ENCODE data around the gene NSDHL. TPM values are rescaled to one million over a fixed set of nuclear protein-coding genes. Genes with fewer than 3 reads are reported as not detected.
"Not testable (repeated sequence)": the region's sequence is repeated elsewhere in the genome, so short reads cannot be mapped to it uniquely, and the experiment has no call there.

Gene NSDHL
- 10 to 100 TPM; 12.4 to 32.2 (median 16.1) TPM for total RNA-seq
- 10 to 100 TPM in 1 of 2 donors, 1 to 10 TPM in 1; 8.6 to 41.4 TPM for polyA plus RNA-seq
- long read RNA-seq, donor 1, transcript NSDHL-201 (8 exons, 1,929 nt) = major isoform, 35 of 37 reads
- long read RNA-seq, donor 1, partial matches to known transcripts = 0 of 37 reads
- long read RNA-seq, donor 1, other reads (novel, unspliced or antisense) = 2 of 37 reads
- long read RNA-seq, donor 2, transcript NSDHL-201 (8 exons, 1,929 nt) = major isoform, 21 of 24 reads
- long read RNA-seq, donor 2, partial matches to known transcripts = 0 of 24 reads
- long read RNA-seq, donor 2, other reads (novel, unspliced or antisense) = 1 of 24 reads
- long read RNA-seq, donor 3, transcript NSDHL-201 (8 exons, 1,929 nt) = major isoform, 66 of 82 reads
- long read RNA-seq, donor 3, partial matches to known transcripts = 7 of 82 reads
- long read RNA-seq, donor 3, other reads (novel, unspliced or antisense) = 6 of 82 reads

DNA sequence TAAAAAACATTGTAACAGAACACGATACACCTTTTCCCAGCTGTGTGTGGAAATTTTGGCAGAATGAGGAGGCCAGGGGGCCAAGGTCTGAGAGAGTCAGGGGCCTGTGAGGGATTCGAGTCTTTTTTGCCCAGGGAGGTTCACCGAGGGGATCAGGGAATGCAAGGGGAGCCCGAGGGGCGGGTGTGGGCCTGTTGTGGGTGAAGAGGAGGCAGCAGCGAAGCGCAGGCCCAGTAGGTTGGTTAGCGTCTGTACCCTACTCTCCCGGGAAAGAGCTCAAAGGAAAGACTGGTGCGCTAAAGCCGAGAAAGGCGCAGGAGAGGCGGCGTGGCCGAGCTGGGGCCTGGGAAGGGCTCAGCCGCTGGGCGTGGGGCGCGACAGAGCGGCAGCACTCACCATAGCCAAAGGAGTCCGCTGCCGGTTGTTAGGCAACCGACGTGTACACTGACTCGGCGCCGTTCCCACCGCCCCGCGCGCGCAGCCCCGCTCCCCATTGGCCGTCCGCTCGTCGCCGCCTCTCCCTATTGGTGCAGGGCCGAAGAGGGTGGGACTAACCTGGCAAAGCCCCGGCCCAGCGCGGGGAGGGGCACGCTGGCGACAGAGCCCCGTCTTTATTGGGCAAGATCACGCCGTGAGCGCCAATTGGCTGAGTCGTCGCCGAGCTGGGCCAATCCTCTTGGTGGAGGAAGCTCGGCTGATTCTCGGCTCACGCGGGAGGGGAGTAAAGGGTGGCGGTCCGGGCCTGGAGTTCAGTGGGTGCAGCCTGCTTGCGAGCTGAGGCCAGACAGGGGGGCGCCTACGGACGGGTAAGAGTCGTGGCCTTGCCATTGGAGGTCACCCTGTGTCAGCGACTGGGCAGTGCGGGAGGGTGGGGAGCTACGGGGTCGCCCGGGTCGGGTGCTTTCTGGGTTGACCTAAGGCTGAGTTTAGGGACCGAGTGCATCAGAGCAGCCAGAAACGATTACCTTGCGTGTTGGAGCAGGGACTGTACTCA is at the start of gene NSDHL, which contains the start of gene CETN2:
TSS of gene NSDHL (plus strand) at position 752 of the 994 bp plus-strand sequence. CDS start 15,262 bp downstream, outside the sequence.
TSS of gene CETN2 (minus strand) at position 446 of the 994 bp plus-strand sequence. CDS start at position 399, 47 bp downstream.
- Histone ChIP-seq H3K4me1 (peaks cover 0 to 29% (median 9%) of the 10 kb centered on the region in 9 donors), H3K27ac (peak within 1 kb of the TSS in 9 of 10 donors; percentile 63 to 82 (median 76)), H3K36me3 (peaks cover 0 to 26% (median 0%) of the 10 kb centered on the region in 9 donors), H3K9me3 (no peaks in the 10 kb centered on the region), H3K4me3 (peak within 1 kb of the TSS; percentile 57 to 80 (median 68)), H3K27me3 (peaks cover 0 to 5% (median 0%) of the 10 kb centered on the region in 7 donors)
- TF ChIP-seq CTCF (IDR thresholded peaks at IDR 0.05) = no peak
- ATAC-seq = peak; percentile 97 to 100 (median 98)
- peak; percentile 95 to 96 for DNase-seq
- intact Hi-C loops (cut with DNase I) = no loop called here
- WGBS, 2 donors = 1 to 2% methylated on average over 46 to 71 of the region's 71 CpGs

DNA sequence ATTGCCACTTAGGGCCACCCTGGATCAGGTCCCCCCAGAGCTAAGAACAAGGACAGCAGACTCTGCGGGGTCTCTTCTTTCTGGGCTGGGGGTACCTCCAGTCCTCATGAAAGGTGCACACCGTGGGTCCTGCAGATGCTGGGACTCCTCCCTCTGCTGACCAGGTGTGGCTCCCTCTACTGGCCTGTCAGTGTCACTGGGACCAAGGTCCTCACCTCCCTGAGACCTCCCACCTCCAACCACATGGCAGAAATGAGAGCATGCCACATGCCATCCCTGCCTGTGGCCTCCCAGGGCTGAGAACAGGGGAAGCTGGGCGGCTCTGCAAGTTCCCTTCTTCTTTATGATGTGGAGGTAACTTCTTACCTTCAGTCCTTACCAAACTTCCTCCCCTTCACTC is 43.8 kb upstream of the NSDHL start:
- H3K27me3 ChIP-seq; H3K36me3 ChIP-seq; DNase-seq; H3K27ac ChIP-seq; intact Hi-C loops (cut with DNase I); H3K4me3 ChIP-seq; ATAC-seq; H3K9me3 ChIP-seq; H3K4me1 ChIP-seq: not testable (repeated sequence)
- no CpG with 5 or more reads among the region's 3 CpGs for WGBS, 2 donors

DNA sequence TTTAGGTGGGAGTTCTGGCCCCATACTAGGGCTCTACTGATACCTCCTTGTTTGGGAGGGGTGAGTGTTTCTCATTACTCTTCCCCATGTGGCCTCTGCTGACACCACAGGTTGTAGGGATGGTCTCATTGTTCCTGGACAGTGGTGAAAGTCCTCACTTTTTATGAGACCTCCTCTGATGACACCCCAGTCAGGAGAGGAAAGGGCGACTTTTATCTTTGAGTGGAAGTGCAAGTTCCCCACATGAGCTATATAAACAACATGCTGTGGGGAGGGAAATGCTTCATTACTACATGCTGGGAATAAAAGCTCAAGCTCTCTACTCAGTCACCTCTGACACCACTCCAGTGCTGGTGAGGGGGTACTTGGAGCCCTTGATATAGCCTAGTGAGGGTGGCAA is 31.9 kb upstream of the NSDHL start:
- H3K9me3 ChIP-seq = no peaks in the 10 kb centered on the region
- DNase-seq (no peak), ATAC-seq (no peak)
- H3K36me3 ChIP-seq = no peaks in the 10 kb centered on the region
- no peaks in the 10 kb centered on the region for H3K4me1 ChIP-seq
- peaks cover 0 to 33% (median 0%) of the 10 kb centered on the region in 7 donors for H3K27me3 ChIP-seq
- TF ChIP-seq CTCF (IDR thresholded peaks at IDR 0.05) = no peak
- no peak overlapping the region for H3K4me3 ChIP-seq
- intact Hi-C loops (cut with DNase I) = no loop called here
- no peak overlapping the region for H3K27ac ChIP-seq
- WGBS, 2 donors = 69 to 70% methylated on average over 1 of the region's 1 CpG

- Histone ChIP-seq H3K4me3 (no peak overlapping the region), H3K9me3 (no peaks in the 10 kb centered on the region), H3K4me1 (no peaks in the 10 kb centered on the region), H3K36me3 (no peaks in the 10 kb centered on the region), H3K27me3 (peaks cover 0 to 55% (median 0%) of the 10 kb centered on the region in 7 donors), H3K27ac (no peak overlapping the region)
- ATAC-seq (no peak), DNase-seq (no peak)
- intact Hi-C loops (cut with DNase I) = no loop called here
- 68 to 78% methylated on average over 4 of the region's 4 CpGs for WGBS, 2 donors
- TF ChIP-seq CTCF (IDR thresholded peaks at IDR 0.05) = no peak
Observed at GRCh38 chrX:152806035-152806434, 24.8 kb upstream of the NSDHL start.

Data from heart right ventricle (tissue), 16 donors.